Psoas muscle (tissue), 8 donors: ENCODE measurements around the gene NKX2-3. TPM values are rescaled to one million over a fixed set of nuclear protein-coding genes. Genes with fewer than 3 reads are reported as not detected.

Source experiments
- ATAC-seq, 4 donors: fragments of 200-7000 bp; cut with Tn5 transposase; one replicate each; pipeline ENCODE4 v1.9.1; 2020; ENCODE audit warnings: moderate library complexity in 3 of 4, mild to moderate bottlenecking in 2 of 4
- DNase-seq, 2 donors: peaks; one replicate each; pipeline ENCODE4 v3.0.0-alpha.2; 2020
- H3K27ac ChIP-seq: fragments of 200-600 bp; one replicate; pipeline ENCODE4 v1.8.0; 2022
- H3K27me3 ChIP-seq, 3 donors: fragments of 200-600 bp in 1 of 3; one replicate each; pipeline versions ENCODE4 v1.6.1 to v1.8.0; 2013 to 2022; ENCODE audit warnings: low read length in 2 of 3, mild to moderate bottlenecking in 2 of 3, moderate library complexity in 1 of 3; ENCODE audit not compliant: insufficient read depth in 3 of 3
- H3K36me3 ChIP-seq, 2 donors: fragments of 200-600 bp in 1 of 2; one replicate each; pipeline versions ENCODE4 v1.6.1 to v1.8.0; 2013 to 2022; ENCODE audit warnings: low read depth in 1 of 2, mild to moderate bottlenecking in 1 of 2, moderate library complexity in 1 of 2; ENCODE audit not compliant: insufficient read depth in 1 of 2
- H3K4me1 ChIP-seq: fragments of 200-600 bp; one replicate; pipeline ENCODE4 v1.8.0; 2022
- H3K4me3 ChIP-seq: fragments of 200-600 bp; one replicate; pipeline ENCODE4 v1.8.0; 2022; ENCODE audit warnings: mild to moderate bottlenecking
- H3K9me3 ChIP-seq: fragments of 200-600 bp; one replicate; pipeline ENCODE4 v1.8.0; 2022
- WGBS, 3 donors: extraction: QIAGEN DNeasy Blood & Tissue Kit; methylation state at CpG; one replicate each; pipeline versions ENCODE4 v1.1.6 to v1.1.7; 2013; 5-methylcytosine and 5-hydroxymethylcytosine counted together
- intact Hi-C, 2 donors: fragments of 100-400 bp; cut with DNase I; formaldehyde crosslinking; loops; one replicate each; pipeline versions ENCODE4 v1.11.0 to v1.14.2; 2022
- polyA plus RNA-seq, 3 donors: library from polyadenylated mRNA; stranded (reverse); fragments of 200-250 nt; gene quantifications; one replicate each; pipeline ENCODE4 v1.2.3, GENCODE V29; 2013
- total RNA-seq, 4 donors: library from RNA; stranded (reverse); fragmentation: NEBNext Ultra II Directional in 2 of 4; extraction: Animal tissue kit (Norgen Biotek cat#: 25700) in 2 of 4; gene quantifications; one replicate each; pipeline versions ENCODE4 v1.2.1 to v1.2.4, GENCODE V29; 2021 to 2023
- TF ChIP-seq, protein P1 (sequence below): fragments of 200-600 bp; IDR thresholded peaks from one replicate; pipeline ENCODE4 v1.8.0; 2022; ENCODE audit warnings: antibody characterized with exemption
- donor health status: healthy with polysubstance abuse.
- donor health status: DM: no; HTN: no; CAD: no; lungs with moderate emphysema.
- donor health status: Bipolar disorder and iron deficiency.
- donor health status: healthy.
- donor health status: DM: yes; HTN: yes; CAD: no.
- donor health status: DM: no; HTN: no; CAD: no.
- donor health status: DM: no; HTN: no; CAD: no.
- donor health status: DM: yes; HTN: yes; CAD: no.

The NKX2-3 gene
- total and polyA plus RNA-seq, 7 donors: not detected

DNA sequence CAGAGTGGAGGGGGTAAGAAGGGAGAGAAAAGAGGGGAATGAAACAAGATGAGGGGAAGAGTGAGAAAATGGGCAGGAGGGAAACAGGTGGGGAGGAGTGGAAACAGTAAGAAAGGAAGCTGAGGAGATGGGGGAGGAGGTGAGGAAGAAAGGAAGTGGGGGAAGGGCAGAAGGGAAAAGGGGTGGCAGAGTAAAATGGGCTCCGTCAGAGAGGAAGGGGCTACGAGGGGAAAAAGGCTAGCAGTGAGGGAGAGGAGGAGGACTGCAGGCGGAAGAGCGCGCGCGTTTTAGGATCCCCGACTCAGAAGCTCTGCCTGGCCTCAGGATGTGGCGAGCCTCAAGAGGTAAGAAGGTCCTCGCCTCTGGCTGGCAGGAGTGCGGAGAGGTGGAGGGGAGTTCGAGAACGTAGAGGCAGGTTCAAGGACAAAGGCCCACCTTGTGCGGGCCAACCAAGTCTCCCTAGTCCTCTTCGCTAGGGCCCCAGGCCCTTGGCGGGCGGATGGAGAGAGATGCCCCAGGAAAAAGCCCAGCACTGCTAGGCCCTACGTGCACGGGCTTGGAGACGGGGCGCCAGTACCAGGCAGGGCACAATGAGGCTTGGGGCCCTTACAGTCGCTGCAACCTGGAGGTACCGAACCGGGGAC, 5.8 kb upstream of the NKX2-3 start:
- TF ChIP-seq, protein P1, sequence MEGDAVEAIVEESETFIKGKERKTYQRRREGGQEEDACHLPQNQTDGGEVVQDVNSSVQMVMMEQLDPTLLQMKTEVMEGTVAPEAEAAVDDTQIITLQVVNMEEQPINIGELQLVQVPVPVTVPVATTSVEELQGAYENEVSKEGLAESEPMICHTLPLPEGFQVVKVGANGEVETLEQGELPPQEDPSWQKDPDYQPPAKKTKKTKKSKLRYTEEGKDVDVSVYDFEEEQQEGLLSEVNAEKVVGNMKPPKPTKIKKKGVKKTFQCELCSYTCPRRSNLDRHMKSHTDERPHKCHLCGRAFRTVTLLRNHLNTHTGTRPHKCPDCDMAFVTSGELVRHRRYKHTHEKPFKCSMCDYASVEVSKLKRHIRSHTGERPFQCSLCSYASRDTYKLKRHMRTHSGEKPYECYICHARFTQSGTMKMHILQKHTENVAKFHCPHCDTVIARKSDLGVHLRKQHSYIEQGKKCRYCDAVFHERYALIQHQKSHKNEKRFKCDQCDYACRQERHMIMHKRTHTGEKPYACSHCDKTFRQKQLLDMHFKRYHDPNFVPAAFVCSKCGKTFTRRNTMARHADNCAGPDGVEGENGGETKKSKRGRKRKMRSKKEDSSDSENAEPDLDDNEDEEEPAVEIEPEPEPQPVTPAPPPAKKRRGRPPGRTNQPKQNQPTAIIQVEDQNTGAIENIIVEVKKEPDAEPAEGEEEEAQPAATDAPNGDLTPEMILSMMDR: no peak
- no peaks in the 10 kb centered on the region for H3K9me3 ChIP-seq
- ATAC-seq (no peak), DNase-seq (no peak)
- H3K4me1 ChIP-seq: no peaks in the 10 kb centered on the region
- intact Hi-C loops: no loop called here
- no peaks in the 10 kb centered on the region for H3K36me3 ChIP-seq
- H3K27ac ChIP-seq: no peak overlapping the region
- 22 to 30% (median 25%) methylated on average over 15 to 24 of the region's 24 CpGs for WGBS, 3 donors
- H3K4me3 ChIP-seq: no peak overlapping the region
- H3K27me3 ChIP-seq: peaks cover 0 to 99% (median 71%) of the 10 kb centered on the region in 3 donors

DNA sequence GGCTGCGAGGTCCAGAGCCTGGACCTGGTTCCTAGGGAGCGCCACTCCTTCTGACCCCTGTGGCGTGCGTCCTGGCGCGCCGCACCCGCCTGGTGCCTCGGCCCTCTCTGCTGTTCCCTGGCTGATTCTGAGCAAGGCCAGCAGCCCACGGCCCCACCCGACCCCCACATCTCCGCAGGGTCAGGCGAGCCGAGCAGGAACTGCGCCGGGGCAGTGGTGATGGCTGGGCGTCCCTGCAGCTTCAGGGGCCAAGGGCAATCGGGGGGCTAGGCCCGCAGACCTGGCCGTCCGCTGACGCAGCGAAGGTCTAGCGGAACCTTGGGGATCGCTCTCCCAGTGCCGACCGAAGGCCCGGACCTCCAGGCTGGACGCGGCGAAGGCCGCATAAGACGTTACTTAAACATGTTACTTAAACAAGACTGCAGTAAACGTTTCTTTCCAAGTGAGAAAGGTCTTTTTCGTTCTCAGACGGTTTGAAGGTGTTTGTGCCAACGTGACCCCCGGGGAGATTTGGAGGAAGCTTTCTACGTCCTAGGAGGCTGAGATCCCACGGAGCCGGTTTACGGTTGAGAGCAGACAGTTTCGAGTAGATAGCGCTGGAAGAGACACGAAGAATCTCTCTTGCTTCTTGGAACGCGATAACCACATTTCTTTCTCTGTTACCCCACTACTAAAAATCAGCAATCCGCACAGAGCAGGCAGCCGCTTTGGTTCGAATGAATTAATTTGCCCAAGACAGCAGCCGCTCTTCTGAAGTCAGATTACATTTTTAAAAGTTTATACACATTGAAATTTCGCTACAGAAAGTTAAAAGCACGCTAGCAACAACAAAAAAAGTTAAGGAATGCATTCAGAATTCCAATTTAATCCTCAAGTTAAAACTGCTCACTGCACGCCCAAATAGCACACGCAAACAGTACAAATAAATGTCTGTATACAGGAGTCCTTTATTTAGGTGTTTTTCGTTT, 4.9 kb upstream of the NKX2-3 start:
- TF ChIP-seq, protein P1: no peak
- Histone ChIP-seq H3K9me3 (no peaks in the 10 kb centered on the region), H3K27me3 (peaks cover 0 to 99% (median 71%) of the 10 kb centered on the region in 3 donors), H3K4me3 (no peak overlapping the region), H3K27ac (no peak overlapping the region), H3K36me3 (no peaks in the 10 kb centered on the region), H3K4me1 (peaks cover 7% of the 10 kb centered on the region)
- intact Hi-C loops: no loop called here
- ATAC-seq (no peak), DNase-seq (no peak)
- 6 to 16% (median 14%) methylated on average over 53 to 56 of the region's 56 CpGs for WGBS, 3 donors

DNA sequence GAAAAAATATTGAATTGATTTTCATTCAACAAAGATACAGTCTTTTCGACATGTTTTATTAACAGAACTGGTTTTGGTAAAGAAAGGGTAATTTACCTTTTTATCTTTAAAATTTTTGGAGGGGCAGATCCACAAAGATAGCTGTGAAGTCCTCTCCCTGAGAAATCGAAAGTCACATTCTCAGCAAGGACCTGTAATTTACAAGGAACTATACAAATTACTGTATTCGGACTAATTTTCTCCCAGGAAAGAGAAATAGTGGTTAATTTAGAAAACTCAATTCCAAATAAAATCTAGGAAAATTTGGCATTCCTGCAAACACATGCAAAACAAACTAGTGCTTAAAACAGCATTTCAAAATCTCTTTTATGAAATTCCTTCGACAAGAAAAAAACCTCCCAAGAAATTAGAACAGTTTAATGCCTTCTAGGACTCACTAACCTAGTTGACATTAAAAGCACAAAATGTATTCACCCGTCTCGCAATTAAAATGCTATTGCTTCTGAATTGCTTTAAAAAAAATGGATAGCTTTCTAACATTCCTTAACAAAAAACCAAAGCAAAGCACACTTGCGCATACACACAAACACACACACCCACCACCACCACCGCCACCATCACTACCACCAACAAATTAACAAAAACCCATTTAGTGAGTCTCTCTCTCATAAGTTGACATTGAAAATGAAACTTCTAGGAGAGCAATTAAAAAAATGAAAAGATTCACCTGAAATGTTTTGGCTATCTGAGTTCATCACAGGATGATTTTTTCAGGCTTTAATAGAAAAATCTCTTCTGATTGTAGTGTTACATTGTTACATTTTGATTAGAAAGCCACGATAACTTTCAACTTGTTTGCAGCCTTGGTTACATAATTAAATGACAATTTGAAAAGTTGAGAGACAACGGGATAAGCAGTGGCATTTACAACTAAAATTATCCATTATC, 4.0 kb upstream of the NKX2-3 start:
- Histone ChIP-seq H3K27ac (no peak overlapping the region), H3K4me1 (peaks cover 11% of the 10 kb centered on the region), H3K9me3 (no peaks in the 10 kb centered on the region), H3K36me3 (no peaks in the 10 kb centered on the region), H3K4me3 (no peak overlapping the region), H3K27me3 (peaks cover 0 to 99% (median 72%) of the 10 kb centered on the region in 3 donors)
- TF ChIP-seq, protein P1: no peak
- 15 to 20% (median 17%) methylated on average over 10 of the region's 10 CpGs for WGBS, 3 donors
- ATAC-seq (no peak), DNase-seq (no peak)
- intact Hi-C loops: no loop called here

DNA sequence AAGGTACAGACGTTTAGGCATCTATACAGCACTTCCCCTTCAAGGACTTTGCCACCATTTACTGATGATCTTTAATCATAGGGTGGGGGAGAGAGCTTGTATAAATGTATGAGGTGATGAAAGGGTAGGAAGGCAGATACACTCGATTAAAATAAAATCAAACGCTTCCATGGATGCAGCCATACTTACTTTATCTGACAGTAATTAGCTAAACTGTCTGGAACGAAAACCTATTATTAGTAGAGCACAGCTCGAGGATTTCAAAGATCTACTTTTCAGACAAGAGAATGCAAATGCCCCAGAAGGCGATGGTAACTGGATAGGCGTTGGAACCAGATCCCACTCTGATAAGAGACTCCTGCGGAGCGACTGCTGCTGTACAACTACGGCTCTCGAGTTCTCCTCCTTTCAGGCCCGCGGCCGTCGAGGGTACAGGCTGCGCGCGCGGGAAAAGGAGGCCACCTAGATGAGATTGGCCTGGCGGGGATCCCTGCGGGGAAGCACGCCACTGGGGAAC, 3.1 kb upstream of the NKX2-3 start:
- Histone ChIP-seq H3K27ac (no peak overlapping the region), H3K27me3 (peaks cover 0 to 99% (median 71%) of the 10 kb centered on the region in 3 donors), H3K4me1 (peaks cover 13% of the 10 kb centered on the region), H3K9me3 (no peaks in the 10 kb centered on the region), H3K36me3 (no peaks in the 10 kb centered on the region), H3K4me3 (no peak overlapping the region)
- intact Hi-C loops: no loop called here
- DNase-seq: no peak
- 12 to 19% (median 18%) methylated on average over 22 of the region's 22 CpGs for WGBS, 3 donors
- TF ChIP-seq, protein P1: no peak
- no peak for ATAC-seq
